Measurements from ENCODE around the gene OOEP.

- no peak for TF ChIP-seq POLR2AphosphoS5 (IDR thresholded peaks at IDR 0.05)
- no peak for TF ChIP-seq EP300 (IDR thresholded peaks at IDR 0.05)
Measured at GRCh38 chr6:73353636-73354593, 15.8 kb downstream of the OOEP start, which contains the start of gene DPPA5.
